H1 (cell line): Measurements from ENCODE around the gene ZBTB9. TPM values are rescaled to one million over a fixed set of nuclear protein-coding genes. Genes with fewer than 3 reads are reported as not detected.

ENCODE experiments used
- CTCF ChIA-PET: fragments of 300-600 bp; sonication (Branson Sonifier 250); formaldehyde crosslinking; loops from one replicate; lab custom pipeline; 2021; ENCODE audit not compliant: partially characterized antibody; lab: Charles Lee
- POLR2A ChIA-PET: fragments of 300-600 bp; sonication (Branson Sonifier 250); formaldehyde crosslinking; loops from one replicate; lab custom pipeline; 2021; ENCODE audit warnings: inconsistent platforms; ENCODE audit not compliant: partially characterized antibody; lab: Charles Lee
- DNase-seq, 2 experiments: peaks; one replicate each; pipeline versions ENCODE4 v3.0.0 to v3.0.0-alpha.2; 2010 to 2022; ENCODE audit warnings: low spot score in 2 of 2, low read depth in 1 of 2, mixed read lengths in 1 of 2
- FAIRE-seq: peaks from 2 replicates; lab custom pipeline; 2011; peaks lifted over from hg19 to GRCh38; lab: Jason Lieb, UNC
- H2AFZ ChIP-seq: 2 replicates; pipeline ENCODE4 v1.8.1; 2012; ENCODE audit warnings: low read length, inconsistent platforms
- H2AK5ac ChIP-seq: 2 replicates; pipeline ENCODE4 v1.6.1; 2013; ENCODE audit warnings: low read depth, low read length
- H2BK120ac ChIP-seq: replicated peaks from 2 replicates; pipeline ENCODE3; 2013; ENCODE audit warnings: low read depth, low read length, inconsistent platforms
- H2BK12ac ChIP-seq: 2 replicates; pipeline ENCODE4 v1.6.1; 2013; ENCODE audit warnings: low read depth, low read length
- H2BK15ac ChIP-seq: 2 replicates; pipeline ENCODE4 v1.6.1; 2013; ENCODE audit warnings: low read length
- H2BK20ac ChIP-seq: 2 replicates; pipeline ENCODE4 v1.6.1; 2013; ENCODE audit warnings: low read length
- H2BK5ac ChIP-seq: 2 replicates; pipeline ENCODE4 v1.6.1; 2013; ENCODE audit warnings: low read depth, low read length
- H3K14ac ChIP-seq: 2 replicates; pipeline ENCODE4 v1.6.1; 2013; ENCODE audit warnings: inconsistent platforms; ENCODE audit not compliant: insufficient read length
- H3K18ac ChIP-seq: 2 replicates; pipeline ENCODE4 v1.6.1; 2013; ENCODE audit warnings: low read length; ENCODE audit errors: extremely low read depth
- H3K23ac ChIP-seq: 2 replicates; pipeline ENCODE4 v1.6.1; 2013; ENCODE audit warnings: inconsistent platforms; ENCODE audit not compliant: insufficient read length
- H3K23me2 ChIP-seq: 2 replicates; pipeline ENCODE4 v1.6.1; 2013; ENCODE audit warnings: low read depth, low read length
- H3K27ac ChIP-seq: 2 replicates; pipeline ENCODE4 v1.6.1; 2011; ENCODE audit warnings: low read depth, low read length, inconsistent platforms
- H3K27me3 ChIP-seq, 4 experiments: replicated peaks in 1 of 4; 1 replicate in 1 of 4; 2 replicates in 3 of 4; pipeline versions ENCODE4 v1.6.1 to v1.8.1; 2011 to 2013; ENCODE audit warnings: low read length in 3 of 4, mild to moderate bottlenecking in 3 of 4, inconsistent platforms in 2 of 4, mixed read lengths in 2 of 4, moderate library complexity in 1 of 4; ENCODE audit not compliant: control insufficient read depth in 3 of 4, insufficient read depth in 3 of 4; ENCODE audit errors: extremely low read depth in 1 of 4
- H3K36me3 ChIP-seq, 4 experiments: 2 replicates each; pipeline versions ENCODE4 v1.6.1 to v1.8.1; 2011 to 2013; ENCODE audit warnings: mild to moderate bottlenecking in 4 of 4, low read length in 3 of 4, moderate library complexity in 2 of 4, control low read depth in 1 of 4, inconsistent platforms in 1 of 4; ENCODE audit not compliant: insufficient read depth in 4 of 4, control insufficient read depth in 2 of 4
- H3K4ac ChIP-seq: replicated peaks from 2 replicates; pipeline ENCODE3; 2013; ENCODE audit warnings: low read length, low read depth, mixed read lengths, inconsistent platforms; ENCODE audit not compliant: insufficient read length
- H3K4me1 ChIP-seq, 4 experiments: replicated peaks in 1 of 4; 1 replicate in 1 of 4; 2 replicates in 3 of 4; pipeline versions ENCODE4 v1.6.1 to v1.8.1; 2011 to 2013; ENCODE audit warnings: low read length in 3 of 4, inconsistent platforms in 2 of 4, mixed read lengths in 1 of 4; ENCODE audit not compliant: insufficient read depth in 4 of 4, control insufficient read depth in 3 of 4
- H3K4me2 ChIP-seq, 2 experiments: 2 replicates each; pipeline versions ENCODE4 v1.6.1 to v1.8.1; 2011 to 2013; ENCODE audit warnings: low read depth in 2 of 2, low read length in 2 of 2, control low read depth in 1 of 2, inconsistent platforms in 1 of 2, mild to moderate bottlenecking in 1 of 2; ENCODE audit not compliant: insufficient read depth in 1 of 2
- H3K4me3 ChIP-seq, 4 experiments: fragments of 200-600, 300-600 bp in 1 of 4; sonication (generic), shearing (Covaris generic), sonication (Bioruptor Twin) in 1 of 4; 2 replicates each; pipeline versions ENCODE4 v1.5.1 to v1.8.1; 2011 to 2016; ENCODE audit warnings: low read length in 4 of 4, low read depth in 3 of 4, control low read depth in 2 of 4, inconsistent platforms in 2 of 4, mild to moderate bottlenecking in 2 of 4, mixed read lengths in 1 of 4, moderate library complexity in 1 of 4; ENCODE audit not compliant: insufficient read depth in 2 of 4; ENCODE audit errors: extremely low read depth in 1 of 4
- H3K56ac ChIP-seq: replicated peaks from 2 replicates; pipeline ENCODE3; 2013; ENCODE audit warnings: low read depth, mild to moderate bottlenecking, mixed read lengths, low read length, inconsistent platforms; ENCODE audit not compliant: insufficient read length
- H3K79me1 ChIP-seq: 2 replicates; pipeline ENCODE4 v1.6.1; 2013; ENCODE audit warnings: low read depth, low read length, control low read depth
- H3K79me2 ChIP-seq, 2 experiments: 2 replicates each; pipeline versions ENCODE4 v1.6.1 to v1.8.1; 2012 to 2013; ENCODE audit warnings: low read length in 2 of 2, mild to moderate bottlenecking in 2 of 2, inconsistent platforms in 1 of 2; ENCODE audit not compliant: insufficient read depth in 2 of 2, control insufficient read depth in 1 of 2
- H3K9ac ChIP-seq, 4 experiments: replicated peaks in 1 of 4; 1 replicate in 1 of 4; 2 replicates in 3 of 4; pipeline versions ENCODE4 v1.6.1 to v1.8.1; 2011 to 2013; ENCODE audit warnings: low read depth in 3 of 4, low read length in 3 of 4, control low read depth in 2 of 4, mild to moderate bottlenecking in 2 of 4, moderate library complexity in 2 of 4, inconsistent platforms in 1 of 4; ENCODE audit errors: extremely low read depth in 1 of 4
- H3K9me3 ChIP-seq, 2 experiments: 2 replicates each; pipeline versions ENCODE4 v1.6.1 to v1.8.1; 2012 to 2013; ENCODE audit warnings: mild to moderate bottlenecking in 2 of 2, moderate library complexity in 2 of 2, control low read depth in 1 of 2, inconsistent platforms in 1 of 2, low read depth in 1 of 2, low read length in 1 of 2, mixed read lengths in 1 of 2; ENCODE audit not compliant: insufficient read depth in 2 of 2
- H4K20me1 ChIP-seq, 2 experiments: replicated peaks in 1 of 2; 2 replicates each; pipeline versions ENCODE3 to v1.8.1; 2011 to 2013; ENCODE audit warnings: inconsistent platforms in 2 of 2, low read length in 2 of 2, mild to moderate bottlenecking in 1 of 2; ENCODE audit not compliant: insufficient read depth in 2 of 2, control insufficient read depth in 1 of 2
- H4K5ac ChIP-seq: 2 replicates; pipeline ENCODE4 v1.6.1; 2013; ENCODE audit warnings: low read length, low read depth, mixed read lengths, inconsistent platforms; ENCODE audit not compliant: insufficient read length
- H4K8ac ChIP-seq: 2 replicates; pipeline ENCODE4 v1.8.0; 2013; ENCODE audit warnings: mild to moderate bottlenecking, moderate library complexity, low read length, inconsistent platforms; ENCODE audit not compliant: insufficient read depth; ENCODE audit errors: extremely low read depth
- H4K91ac ChIP-seq: replicated peaks from 2 replicates; pipeline ENCODE3; 2013; ENCODE audit warnings: low read length, mixed read lengths, inconsistent platforms; ENCODE audit not compliant: insufficient read length
- KDM1A ChIP-seq: fragments of 200-600, 300-600 bp; sonication (generic); IDR thresholded peaks from 2 replicates; pipeline ENCODE4 v1.7.1; 2016; ENCODE audit warnings: mild to moderate bottlenecking, low read length, borderline replicate concordance
- POLR2AphosphoS5 ChIP-seq: IDR thresholded peaks from 2 replicates; pipeline ENCODE4 v1.6.1; 2011; ENCODE audit warnings: low read depth, low read length
- TAF1 ChIP-seq: IDR thresholded peaks from 2 replicates; pipeline ENCODE4 v1.6.1; 2011; ENCODE audit warnings: mild to moderate bottlenecking, low read depth, low read length
- WGBS, 2 experiments: shearing (Covaris generic) in 1 of 2; methylation state at CpG; one replicate each; pipeline versions ENCODE4 v1.1.6 to v1.1.7; 2013 to 2015; ENCODE audit warnings: low lambda C conversion rate in 2 of 2, mixed read lengths in 2 of 2, inconsistent platforms in 1 of 2, low coverage in 1 of 2, missing lambda C conversion rate in 1 of 2; ENCODE audit not compliant: insufficient replicate concordance in 2 of 2, insufficient coverage in 1 of 2, insufficient read length in 1 of 2; ENCODE audit errors: extremely low coverage in 1 of 2, missing lambda C conversion rate in 1 of 2; 5-methylcytosine and 5-hydroxymethylcytosine counted together
- polyA plus RNA-seq, 7 experiments: library from polyadenylated mRNA; depleted of rRNA in 3 of 7; stranded (reverse) in 5 of 7; unstranded in 2 of 7; fragments of >200 nt in 5 of 7; fragments of 200-250 nt in 2 of 7; gene quantifications; 1 replicate in 5 of 7; 2 replicates in 1 of 7; 4 replicates in 1 of 7; pipeline versions ENCODE4 v1.2.1 to v1.2.3, GENCODE V29; 2011 to 2013; ENCODE audit warnings: missing spikeins in 2 of 7, mixed read lengths in 2 of 7
- total RNA-seq: library from RNA; stranded (reverse); fragmentation: NEBNext Ultra II Directional; extraction: Animal tissue kit (Norgen Biotek cat#: 25700); gene quantifications from 2 replicates; pipeline ENCODE4 v1.2.1, GENCODE V29; 2021

ZBTB9 gene
- total and polyA plus RNA-seq, 2 of the 8 experiments (the other 6 are each of a cell fraction or from before 2014, with no cell fraction given), result 16.9 to 20.2 TPM

GRCh38 chr6:33441457-33441856 is 12.9 kb upstream of the ZBTB9 start:
- no peak overlapping the region for H3K27ac ChIP-seq
- no peak overlapping the region for H3K4ac ChIP-seq
- no peak overlapping the region for H4K8ac ChIP-seq
- no peak for FAIRE-seq
- no peak overlapping the region for H3K14ac ChIP-seq
- TF ChIP-seq TAF1 (no peak), KDM1A (no peak), POLR2AphosphoS5 (0 out of 2 replicates have a peak, but pooled peaks have one; percentile 2)
- TF ChIP-seq, all 59 proteins: peak for 1
- Histone ChIP-seq H2BK120ac (no peak overlapping the region), H2AK5ac (no peak overlapping the region), H2BK5ac (no peak overlapping the region), H3K9me3 (no peaks in the 10 kb centered on the region), H3K9ac (no peak overlapping the region), H3K79me1 (0 out of 2 replicates have a peak, but pooled peaks cover 2% of the 10 kb centered on the region), H3K23me2 (no peaks in the 10 kb centered on the region), H2BK12ac (no peak overlapping the region), H3K27me3 (no peaks in the 10 kb centered on the region), H4K5ac (no peak overlapping the region), H2BK15ac (no peak overlapping the region), H3K23ac (no peak overlapping the region), H2AFZ (no peak overlapping the region), H3K18ac (no peak overlapping the region), H3K79me2 (peaks cover 0 to 5% of the 10 kb centered on the region in 2 experiments; a peak in 1 of 4 replicates), H3K36me3 (peaks cover 49 to 96% (median 84%) of the 10 kb centered on the region in 4 experiments), H3K56ac (no peak overlapping the region), H3K4me2 (no peak overlapping the region), H2BK20ac (no peak overlapping the region), H4K20me1 (peaks cover 4 to 35% of the 10 kb centered on the region in 2 experiments), H3K4me3 (no peak overlapping the region), H4K91ac (no peak overlapping the region), H3K4me1 (no peaks in the 10 kb centered on the region; a peak in 1 of 7 replicates)
- no peak for DNase-seq
- ChIA-PET POLR2A (interaction anchor here (0.5 to 14.8 kb wide), 7 partner anchors 10 to 165 kb away, joined by 3 to 381 read pairs (median 4); partner anchors contain the start of gene ZBTB9), CTCF (interaction anchor here (0.7 to 4.7 kb wide), 6 partner anchors 8 to 653 kb away, joined by 3 to 22 read pairs (median 3); no protein-coding TSS in a partner anchor)
- WGBS, 2 experiments, result 98% methylated on average over 9 of the region's 9 CpGs; no CpG with 5 or more reads in 1 of the 2 experiments
